Activated T-helper 1 cell treated with anti-CD3 and anti-CD28 coated beads, Interleukin-2, amount 50 U/mL, for 16 hours (primary cell): ENCODE results near the gene AICDA.

Experiments
- DNase-seq, 2 donors: peaks; one replicate each; pipeline ENCODE4 v3.0.0-alpha.2; 2020; ENCODE audit warnings: low read depth in 1 of 2, low spot score in 1 of 2

Gene AICDA

DNA sequence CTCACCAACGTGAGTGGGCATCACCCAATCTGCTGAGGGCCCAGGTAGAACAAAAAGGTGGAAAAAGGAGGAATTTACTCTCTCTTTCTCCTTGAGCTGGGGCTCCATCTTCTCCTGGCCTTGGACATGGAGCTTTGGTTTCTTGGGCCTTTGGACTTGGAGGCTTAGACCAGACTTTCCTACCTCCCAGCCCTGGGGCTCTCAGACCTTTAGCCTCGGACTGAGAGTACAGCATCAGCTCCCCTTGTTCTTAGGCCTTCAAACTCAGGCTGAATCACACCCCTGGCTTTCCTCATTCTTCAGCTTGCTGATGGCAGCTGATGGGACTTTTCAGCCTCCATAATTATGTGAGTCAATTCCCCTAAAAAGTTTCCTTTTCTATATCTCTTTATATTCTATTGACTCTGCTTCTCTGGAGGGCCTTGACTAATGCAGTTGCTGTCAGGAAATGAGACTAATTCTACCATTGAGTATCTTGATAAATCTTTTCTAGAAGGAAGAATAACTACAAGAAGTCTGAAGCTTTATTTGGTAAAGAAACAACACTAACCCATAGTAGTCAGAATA lies 56.0 kb downstream of the AICDA start:
- DNase-seq: no peak

DNA sequence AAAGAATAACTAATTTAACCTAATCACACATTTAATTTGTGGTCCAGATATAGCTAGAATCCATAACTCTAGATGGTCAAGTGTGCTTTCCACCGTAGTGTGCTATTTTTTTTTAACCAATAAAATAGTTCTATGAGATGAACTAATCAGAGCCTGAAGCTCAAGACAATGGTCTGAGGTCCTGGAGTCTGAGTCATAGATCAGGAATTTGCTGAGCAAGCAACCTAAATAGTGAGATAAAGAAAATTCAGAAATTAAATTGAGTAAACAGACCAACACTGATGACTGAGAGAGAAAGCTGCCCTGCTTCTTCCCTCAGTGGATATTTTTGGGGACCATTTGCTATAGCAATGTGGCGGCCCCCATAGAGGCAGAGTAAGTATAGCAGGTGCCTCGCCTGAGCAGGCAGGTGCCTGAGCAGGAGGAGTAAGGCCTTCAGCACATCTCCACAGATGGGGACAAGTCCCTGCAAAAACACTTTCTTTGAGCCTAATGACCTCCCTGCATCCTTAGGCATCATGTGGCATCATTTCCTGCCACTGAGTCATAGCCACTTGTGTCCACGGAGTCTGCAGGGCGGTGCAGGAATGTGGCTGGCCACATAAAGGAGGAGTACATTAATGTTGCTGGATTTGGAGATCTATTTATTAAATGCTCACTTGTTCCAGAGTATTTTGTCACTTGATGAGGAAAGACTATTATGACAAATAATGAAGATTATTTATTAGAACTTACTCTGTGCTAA lies 58.0 kb downstream of the AICDA start:
- no peak for DNase-seq

DNA sequence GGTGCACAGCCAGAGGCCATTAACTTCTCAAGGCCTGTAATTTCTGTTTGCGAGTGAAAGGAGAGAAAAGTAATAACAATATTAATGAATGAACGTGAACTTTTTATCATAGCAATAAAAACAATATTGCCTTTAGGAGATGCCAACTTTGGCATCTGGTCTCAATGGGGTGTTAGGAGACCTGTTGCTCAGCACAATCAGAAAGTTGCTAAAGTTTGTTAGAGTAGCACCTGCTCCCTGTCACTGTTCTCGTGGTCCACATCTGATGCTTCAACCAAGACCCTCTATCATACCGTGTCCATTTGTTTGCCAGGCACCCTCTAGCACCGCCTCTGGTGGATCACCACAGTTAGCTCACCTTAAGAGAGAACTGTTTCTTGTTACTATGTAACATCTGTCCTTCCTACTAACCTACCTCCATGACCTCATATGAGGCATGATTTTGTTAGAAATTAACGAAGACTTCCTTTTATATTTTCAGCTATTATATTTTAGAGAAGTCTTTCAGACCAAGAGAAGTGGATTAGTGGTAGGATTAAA lies 59.5 kb downstream of the AICDA start:
- no peak for DNase-seq
